ENCODE data around the gene GTSE1. TPM values are rescaled to one million over a fixed set of nuclear protein-coding genes. Genes with fewer than 3 reads are reported as not detected.

GTSE1 gene
- polyA plus RNA-seq, 1 donor (not counting 4 experiments of a cell fraction or from before 2014, with no cell fraction given), result 4.7 TPM

DNA sequence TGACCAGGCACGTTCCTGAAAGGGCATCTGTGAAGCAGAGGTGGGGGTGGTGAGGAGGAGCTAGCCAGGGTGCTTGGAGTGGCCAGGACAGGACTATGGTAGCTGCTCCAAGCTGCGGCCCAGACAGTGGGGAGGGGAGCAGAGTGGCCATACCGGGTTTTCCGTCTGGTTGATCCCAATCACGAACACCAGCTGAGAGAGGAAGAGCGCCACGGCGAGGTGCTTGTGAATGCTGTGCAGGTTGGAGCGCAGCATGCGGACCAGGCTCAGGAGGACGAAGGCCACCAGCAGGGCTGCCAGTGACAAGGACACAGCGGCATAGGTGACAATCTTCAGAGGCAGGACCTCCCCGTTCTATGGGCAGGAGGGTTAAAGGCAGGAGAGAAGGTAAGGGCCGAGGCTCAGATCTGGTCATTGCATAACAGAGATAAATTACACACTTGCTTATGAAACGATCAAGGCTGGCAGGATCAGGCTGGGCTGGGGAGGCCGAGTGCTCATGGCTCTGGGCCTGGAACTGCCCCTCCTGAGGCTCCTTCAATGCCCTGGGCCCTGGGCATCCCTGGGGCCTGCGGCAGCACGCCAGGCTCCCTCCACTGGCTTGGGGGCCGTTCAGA is 80.3 kb downstream of the GTSE1 start:
- Histone ChIP-seq H3K9me1 (ENCODE audit: control insufficient read depth, extremely low read depth, insufficient read depth, low read length) (no peaks in the 10 kb centered on the region), H3K36me3 (ENCODE audit: control insufficient read depth in 2 of 2, extremely low read depth in 1 of 2, insufficient read depth in 2 of 2, low read length in 2 of 2) (peaks cover 24 to 31% of the 10 kb centered on the region in 2 experiments), H3K9ac (ENCODE audit: control insufficient read depth, extremely low read depth, insufficient read depth, low read length) (no peak overlapping the region), H3K4me2 (ENCODE audit: control insufficient read depth, extremely low read depth, insufficient read depth, low read depth, low read length) (no peak overlapping the region), H3K9me3 (ENCODE audit: control insufficient read depth, low read depth, low read length) (peaks cover 8% of the 10 kb centered on the region), H2AFZ (ENCODE audit: control insufficient read depth, low read length) (no peak overlapping the region), H3K4me3 (ENCODE audit: control insufficient read depth in 2 of 3, extremely low read depth in 1 of 3, insufficient read depth in 2 of 3, low read depth in 1 of 3, low read length in 3 of 3) (no peak overlapping the region), H3K4me1 (ENCODE audit: control insufficient read depth, extremely low read depth, insufficient read depth, low read length) (peaks cover 3% of the 10 kb centered on the region), H4K20me1 (ENCODE audit: control insufficient read depth, extremely low read depth, insufficient read depth, low read length) (no peaks in the 10 kb centered on the region), H3K27me3 (ENCODE audit: control insufficient read depth, extremely low read depth, insufficient read depth, low read length) (no peaks in the 10 kb centered on the region), H3K27ac (ENCODE audit: control insufficient read depth, insufficient read depth, low read length) (no peak overlapping the region), H3K79me2 (ENCODE audit: control insufficient read depth, insufficient read depth, low read length) (no peaks in the 10 kb centered on the region)
- DNase-seq (ENCODE audit: low read depth, low spot score) (no peak), FAIRE-seq (no peak)
- dilution Hi-C loops (cut with MboI; ENCODE audit: extremely low pct_ligation_motif_present, low sequenced_read_pairs), result no loop called here
- TF ChIP-seq, protein P1, sequence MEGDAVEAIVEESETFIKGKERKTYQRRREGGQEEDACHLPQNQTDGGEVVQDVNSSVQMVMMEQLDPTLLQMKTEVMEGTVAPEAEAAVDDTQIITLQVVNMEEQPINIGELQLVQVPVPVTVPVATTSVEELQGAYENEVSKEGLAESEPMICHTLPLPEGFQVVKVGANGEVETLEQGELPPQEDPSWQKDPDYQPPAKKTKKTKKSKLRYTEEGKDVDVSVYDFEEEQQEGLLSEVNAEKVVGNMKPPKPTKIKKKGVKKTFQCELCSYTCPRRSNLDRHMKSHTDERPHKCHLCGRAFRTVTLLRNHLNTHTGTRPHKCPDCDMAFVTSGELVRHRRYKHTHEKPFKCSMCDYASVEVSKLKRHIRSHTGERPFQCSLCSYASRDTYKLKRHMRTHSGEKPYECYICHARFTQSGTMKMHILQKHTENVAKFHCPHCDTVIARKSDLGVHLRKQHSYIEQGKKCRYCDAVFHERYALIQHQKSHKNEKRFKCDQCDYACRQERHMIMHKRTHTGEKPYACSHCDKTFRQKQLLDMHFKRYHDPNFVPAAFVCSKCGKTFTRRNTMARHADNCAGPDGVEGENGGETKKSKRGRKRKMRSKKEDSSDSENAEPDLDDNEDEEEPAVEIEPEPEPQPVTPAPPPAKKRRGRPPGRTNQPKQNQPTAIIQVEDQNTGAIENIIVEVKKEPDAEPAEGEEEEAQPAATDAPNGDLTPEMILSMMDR (optimal IDR thresholded peaks at IDR 0.05 in 1 of 3, IDR thresholded peaks at IDR 0.05 in 1 of 3, conservative IDR thresholded peaks at IDR 0.05 in 1 of 3; ENCODE audit: extremely low read depth in 1 of 3, insufficient read depth in 2 of 3, low read length in 3 of 3), result no peak
- TF ChIP-seq EZH2 (IDR thresholded peaks at IDR 0.05; ENCODE audit: low read length), result no peak

DNA sequence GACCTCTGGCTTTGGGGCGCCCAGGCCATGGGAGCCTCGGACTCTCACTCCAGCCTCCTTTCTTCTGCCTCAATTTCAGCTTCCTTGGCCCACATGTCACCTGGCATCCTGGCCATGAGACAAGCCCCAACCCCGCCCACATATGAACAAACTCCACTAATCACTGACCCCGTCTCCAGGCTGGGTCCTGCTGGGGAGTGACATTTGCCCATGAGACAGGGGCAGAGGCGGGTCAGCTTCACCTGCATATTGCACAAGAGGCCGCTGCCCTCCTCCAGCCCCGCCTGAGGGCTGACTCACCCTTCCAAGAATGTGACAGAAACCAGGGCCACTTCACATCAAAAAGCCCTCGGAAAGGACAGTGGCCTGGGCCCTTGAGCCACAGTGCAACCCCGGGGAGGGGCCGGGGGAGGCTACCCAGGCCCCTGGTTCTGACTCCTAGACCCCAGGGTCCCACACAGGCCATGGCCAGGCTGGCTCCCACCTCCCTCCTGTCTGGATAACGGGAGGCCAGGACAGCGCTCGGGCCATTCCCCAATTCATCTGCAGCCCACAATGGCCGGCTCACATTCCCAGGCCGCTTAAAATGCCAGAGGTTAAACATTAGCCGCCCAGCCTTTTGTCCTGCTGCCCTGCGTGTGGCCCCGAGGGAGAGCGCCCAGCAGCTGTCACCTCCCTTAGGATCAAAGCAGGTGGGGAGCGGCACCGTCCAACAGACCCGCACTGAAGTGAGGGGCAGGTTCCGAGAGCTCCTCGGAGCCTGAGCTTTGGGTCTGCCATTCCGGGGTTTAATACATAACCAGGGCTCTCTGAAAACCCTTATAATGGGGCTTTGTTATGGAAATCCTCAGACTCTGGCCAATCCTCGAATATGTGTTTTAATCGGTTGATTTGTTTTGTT is 81.1 kb downstream of the GTSE1 start:
- Histone ChIP-seq H3K36me3 (ENCODE audit: control insufficient read depth in 2 of 2, extremely low read depth in 1 of 2, insufficient read depth in 2 of 2, low read length in 2 of 2) (peaks cover 21 to 29% of the 10 kb centered on the region in 2 experiments), H3K4me1 (ENCODE audit: control insufficient read depth, extremely low read depth, insufficient read depth, low read length) (peaks cover 3% of the 10 kb centered on the region), H3K4me3 (ENCODE audit: control insufficient read depth in 2 of 3, extremely low read depth in 1 of 3, insufficient read depth in 2 of 3, low read depth in 1 of 3, low read length in 3 of 3) (no peak overlapping the region), H4K20me1 (ENCODE audit: control insufficient read depth, extremely low read depth, insufficient read depth, low read length) (no peaks in the 10 kb centered on the region), H3K79me2 (ENCODE audit: control insufficient read depth, insufficient read depth, low read length) (no peaks in the 10 kb centered on the region), H3K9me3 (ENCODE audit: control insufficient read depth, low read depth, low read length) (peaks cover 8% of the 10 kb centered on the region), H3K27ac (ENCODE audit: control insufficient read depth, insufficient read depth, low read length) (no peak overlapping the region), H2AFZ (ENCODE audit: control insufficient read depth, low read length) (no peak overlapping the region), H3K4me2 (ENCODE audit: control insufficient read depth, extremely low read depth, insufficient read depth, low read depth, low read length) (no peak overlapping the region), H3K9me1 (ENCODE audit: control insufficient read depth, extremely low read depth, insufficient read depth, low read length) (no peaks in the 10 kb centered on the region), H3K9ac (ENCODE audit: control insufficient read depth, extremely low read depth, insufficient read depth, low read length) (no peak overlapping the region), H3K27me3 (ENCODE audit: control insufficient read depth, extremely low read depth, insufficient read depth, low read length) (no peaks in the 10 kb centered on the region)
- TF ChIP-seq, protein P1 (optimal IDR thresholded peaks at IDR 0.05 in 1 of 3, IDR thresholded peaks at IDR 0.05 in 1 of 3, conservative IDR thresholded peaks at IDR 0.05 in 1 of 3; ENCODE audit: extremely low read depth in 1 of 3, insufficient read depth in 2 of 3, low read length in 3 of 3), result no peak
- TF ChIP-seq EZH2 (IDR thresholded peaks at IDR 0.05; ENCODE audit: low read length), result no peak
- dilution Hi-C loops (cut with MboI; ENCODE audit: extremely low pct_ligation_motif_present, low sequenced_read_pairs), result no loop called here
- DNase-seq (ENCODE audit: low read depth, low spot score), result no peak
- no peak for FAIRE-seq
